Endodermal cell (in vitro differentiated cells): ENCODE results near the gene PANK4. TPM values are rescaled to one million over a fixed set of nuclear protein-coding genes. Genes with fewer than 3 reads are reported as not detected.

Experiments
- DNase-seq: peaks from one replicate; pipeline ENCODE4 v3.0.0-alpha.2; 2017
- H3K27ac ChIP-seq: 2 replicates; pipeline ENCODE4 v1.5.1; 2013; ENCODE audit warnings: mild to moderate bottlenecking, low read depth, low read length, moderate library complexity
- H3K27me3 ChIP-seq: 2 replicates; pipeline ENCODE4 v1.6.1; 2013; ENCODE audit warnings: mild to moderate bottlenecking, low read length, moderate library complexity; ENCODE audit not compliant: insufficient read depth, control insufficient read depth, poor library complexity, severe bottlenecking
- H3K36me3 ChIP-seq: 2 replicates; pipeline ENCODE4 v1.7.0; 2013; ENCODE audit warnings: mild to moderate bottlenecking, low read length, moderate library complexity; ENCODE audit not compliant: control insufficient read depth, insufficient read depth
- H3K4me1 ChIP-seq: one replicate; pipeline ENCODE4 v1.7.0; 2013; ENCODE audit warnings: low read length; ENCODE audit not compliant: control insufficient read depth, insufficient read depth
- H3K4me3 ChIP-seq: 2 replicates; pipeline ENCODE4 v1.5.1; 2013; ENCODE audit warnings: mild to moderate bottlenecking, low read length, moderate library complexity
- H3K9ac ChIP-seq: 2 replicates; pipeline ENCODE4 v1.6.1; 2013; ENCODE audit warnings: mild to moderate bottlenecking, low read length, moderate library complexity; ENCODE audit not compliant: poor library complexity, severe bottlenecking; ENCODE audit errors: extremely low read depth
- H3K9me3 ChIP-seq: 2 replicates; pipeline ENCODE4 v1.6.1; 2013; ENCODE audit warnings: mild to moderate bottlenecking, low read length, moderate library complexity; ENCODE audit not compliant: control insufficient read depth
- H3K27ac Mint-ChIP-seq: 2 replicates; pipeline ENCODE4 v1.8.0; 2020; ENCODE audit warnings: mixed read lengths
- H3K27me3 Mint-ChIP-seq: 2 replicates; pipeline ENCODE4 v1.8.0; 2021; ENCODE audit warnings: mild to moderate bottlenecking, mixed read lengths; ENCODE audit not compliant: insufficient read depth
- H3K36me3 Mint-ChIP-seq: 2 replicates; pipeline ENCODE4 v1.8.0; 2020; ENCODE audit warnings: low read depth, mixed read lengths
- H3K4me1 Mint-ChIP-seq: 2 replicates; pipeline ENCODE4 v1.8.0; 2020; ENCODE audit warnings: mixed read lengths
- H3K4me3 Mint-ChIP-seq: 2 replicates; pipeline ENCODE4 v1.8.0; 2020; ENCODE audit warnings: mild to moderate bottlenecking, moderate library complexity, mixed read lengths
- H3K9me3 Mint-ChIP-seq: 2 replicates; pipeline ENCODE4 v1.8.0; 2020; ENCODE audit warnings: mild to moderate bottlenecking, mixed read lengths
- WGBS, 2 experiments: methylation state at CpG; one replicate each; pipeline versions ENCODE4 v1.1.5 to v1.1.7; 2013; ENCODE audit warnings: missing lambda C conversion rate in 2 of 2, mixed read lengths in 1 of 2; ENCODE audit not compliant: insufficient coverage in 1 of 2, insufficient read length in 1 of 2; 5-methylcytosine and 5-hydroxymethylcytosine counted together
- total RNA-seq, 2 donors: library from RNA; stranded (reverse); fragmentation: NEBNext Ultra II Directional in 1 of 2; extraction: Animal tissue kit (Norgen Biotek cat#: 25700) in 1 of 2; gene quantifications; 2 replicates in 1 of 2; 3 replicates in 1 of 2; pipeline ENCODE4 v1.2.1, GENCODE V29; 2021
- TF ChIP-seq, protein P1 (sequence below): fragments of 200-600 bp; sonication (generic); conservative IDR thresholded peaks from 2 replicates; pipeline ENCODE4 v1.5.0; 2021; ENCODE audit warnings: antibody characterized with exemption, mild to moderate bottlenecking

The PANK4 gene
- total RNA-seq, 2 donors from 2014 or later, result 45.6 to 49.5 TPM

- H3K9ac ChIP-seq, result no peak overlapping the region
- no peaks in the 10 kb centered on the region for H3K9me3 Mint-ChIP-seq
- DNase-seq, result no peak
- H3K27me3 ChIP-seq, result peaks cover 6% of the 10 kb centered on the region
- no peaks in the 10 kb centered on the region for H3K9me3 ChIP-seq
- H3K4me3 Mint-ChIP-seq, result no peak overlapping the region
- peaks cover 31% of the 10 kb centered on the region for H3K36me3 ChIP-seq
- 96% methylated on average over 7 of the region's 7 CpGs for WGBS, 2 experiments
- H3K27me3 Mint-ChIP-seq, result peaks cover 5% of the 10 kb centered on the region
- TF ChIP-seq, protein P1, sequence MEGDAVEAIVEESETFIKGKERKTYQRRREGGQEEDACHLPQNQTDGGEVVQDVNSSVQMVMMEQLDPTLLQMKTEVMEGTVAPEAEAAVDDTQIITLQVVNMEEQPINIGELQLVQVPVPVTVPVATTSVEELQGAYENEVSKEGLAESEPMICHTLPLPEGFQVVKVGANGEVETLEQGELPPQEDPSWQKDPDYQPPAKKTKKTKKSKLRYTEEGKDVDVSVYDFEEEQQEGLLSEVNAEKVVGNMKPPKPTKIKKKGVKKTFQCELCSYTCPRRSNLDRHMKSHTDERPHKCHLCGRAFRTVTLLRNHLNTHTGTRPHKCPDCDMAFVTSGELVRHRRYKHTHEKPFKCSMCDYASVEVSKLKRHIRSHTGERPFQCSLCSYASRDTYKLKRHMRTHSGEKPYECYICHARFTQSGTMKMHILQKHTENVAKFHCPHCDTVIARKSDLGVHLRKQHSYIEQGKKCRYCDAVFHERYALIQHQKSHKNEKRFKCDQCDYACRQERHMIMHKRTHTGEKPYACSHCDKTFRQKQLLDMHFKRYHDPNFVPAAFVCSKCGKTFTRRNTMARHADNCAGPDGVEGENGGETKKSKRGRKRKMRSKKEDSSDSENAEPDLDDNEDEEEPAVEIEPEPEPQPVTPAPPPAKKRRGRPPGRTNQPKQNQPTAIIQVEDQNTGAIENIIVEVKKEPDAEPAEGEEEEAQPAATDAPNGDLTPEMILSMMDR, result no peak
- no peaks in the 10 kb centered on the region for H3K4me1 ChIP-seq
- peaks cover 24% of the 10 kb centered on the region for H3K36me3 Mint-ChIP-seq
- no peak overlapping the region for H3K27ac Mint-ChIP-seq
- no peak overlapping the region for H3K27ac ChIP-seq
- peaks cover 18% of the 10 kb centered on the region for H3K4me1 Mint-ChIP-seq
- H3K4me3 ChIP-seq, result no peak overlapping the region
Observed at GRCh38 chr1:2522230-2522629, 4.2 kb downstream of the PANK4 start.

DNA sequence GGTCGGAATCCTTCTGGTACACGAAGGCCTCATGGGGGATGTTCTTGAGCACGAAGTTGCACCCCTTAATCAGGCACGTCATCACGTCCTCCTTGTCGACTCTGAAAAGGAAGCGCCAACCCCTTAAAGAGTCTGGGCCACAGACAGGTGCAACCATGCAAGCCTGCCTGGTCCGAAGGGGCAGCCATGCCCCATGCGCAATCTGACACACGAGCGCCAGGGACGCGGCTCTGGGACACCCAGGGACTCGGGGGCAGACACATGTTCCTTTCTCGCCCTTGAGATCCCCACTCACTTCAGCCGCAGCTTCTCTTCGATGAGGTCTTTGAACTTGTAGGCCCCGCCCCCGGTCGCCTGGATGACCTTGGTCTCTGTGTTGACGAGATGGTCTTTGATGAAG lies 5.6 kb downstream of the PANK4 start:
- H3K27me3 ChIP-seq, result no peaks in the 10 kb centered on the region
- no peak overlapping the region for H3K4me3 ChIP-seq
- Mint-ChIP-seq H3K9me3 (no peaks in the 10 kb centered on the region), H3K4me1 (peaks cover 16% of the 10 kb centered on the region), H3K4me3 (no peak overlapping the region), H3K27ac (no peak overlapping the region), H3K36me3 (peaks cover 26% of the 10 kb centered on the region), H3K27me3 (no peaks in the 10 kb centered on the region)
- H3K36me3 ChIP-seq, result peaks cover 37% of the 10 kb centered on the region
- no peak overlapping the region for H3K27ac ChIP-seq
- TF ChIP-seq, protein P1, result no peak
- H3K9ac ChIP-seq, result no peak overlapping the region
- 97% methylated on average over 21 of the region's 21 CpGs for WGBS, 2 experiments
- no peaks in the 10 kb centered on the region for H3K4me1 ChIP-seq
- H3K9me3 ChIP-seq, result no peaks in the 10 kb centered on the region
- DNase-seq, result no peak

DNA sequence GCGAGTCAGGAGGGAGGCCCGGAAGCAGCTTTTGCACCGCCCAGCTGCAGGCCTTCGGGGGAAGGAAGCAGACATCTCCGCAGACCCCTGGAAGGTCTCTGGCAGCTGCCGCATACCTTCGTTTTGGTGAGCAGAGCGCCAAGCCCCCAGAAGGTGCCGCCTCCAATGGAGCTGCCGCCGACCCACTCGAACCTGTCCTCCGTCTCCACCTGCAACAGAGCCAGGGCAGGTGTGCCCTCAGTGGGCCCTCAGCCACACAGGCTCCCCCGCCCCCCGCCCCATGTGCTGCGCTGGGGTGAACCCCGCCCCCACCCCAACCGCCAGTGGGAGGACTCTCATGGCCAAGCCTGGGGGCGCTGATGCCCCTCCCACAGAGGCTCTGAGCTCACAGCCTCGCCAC lies 6.2 kb downstream of the PANK4 start:
- no peak for DNase-seq
- H3K4me1 Mint-ChIP-seq, result peaks cover 13% of the 10 kb centered on the region
- TF ChIP-seq, protein P1, result no peak
- Histone ChIP-seq H3K9me3 (no peaks in the 10 kb centered on the region), H3K36me3 (peaks cover 37% of the 10 kb centered on the region), H3K4me1 (no peaks in the 10 kb centered on the region), H3K27me3 (no peaks in the 10 kb centered on the region), H3K9ac (no peak overlapping the region), H3K27ac (no peak overlapping the region), H3K4me3 (no peak overlapping the region)
- WGBS, 2 experiments, result 95% methylated on average over 12 to 20 of the region's 20 CpGs
- H3K4me3 Mint-ChIP-seq, result no peak overlapping the region
- peaks cover 28% of the 10 kb centered on the region for H3K36me3 Mint-ChIP-seq
- H3K9me3 Mint-ChIP-seq, result no peaks in the 10 kb centered on the region
- no peaks in the 10 kb centered on the region for H3K27me3 Mint-ChIP-seq
- no peak overlapping the region for H3K27ac Mint-ChIP-seq
